GM12875 (cell line): ENCODE data around the gene RPS26.
A peak's percentile ranks its signal among the peaks of the same experiment; 100 is the strongest.

Source experiments
- H3K4me3 ChIP-seq: one replicate; pipeline ENCODE4 v1.5.1; 2011; ENCODE audit warnings: low read depth, low read length, control low read depth
- TF ChIP-seq, protein P1 (sequence below): IDR thresholded peaks from 2 replicates; pipeline ENCODE4 v1.5.1; 2011; ENCODE audit warnings: low read depth, mild to moderate bottlenecking, control low read depth, inconsistent platforms, low read length, moderate library complexity, borderline replicate concordance; ENCODE audit not compliant: insufficient read depth

The RPS26 gene

GRCh38 chr12:56029166-56029519 is 12.6 kb upstream of the RPS26 start:
- no peak overlapping the region for H3K4me3 ChIP-seq
- TF ChIP-seq, protein P1, sequence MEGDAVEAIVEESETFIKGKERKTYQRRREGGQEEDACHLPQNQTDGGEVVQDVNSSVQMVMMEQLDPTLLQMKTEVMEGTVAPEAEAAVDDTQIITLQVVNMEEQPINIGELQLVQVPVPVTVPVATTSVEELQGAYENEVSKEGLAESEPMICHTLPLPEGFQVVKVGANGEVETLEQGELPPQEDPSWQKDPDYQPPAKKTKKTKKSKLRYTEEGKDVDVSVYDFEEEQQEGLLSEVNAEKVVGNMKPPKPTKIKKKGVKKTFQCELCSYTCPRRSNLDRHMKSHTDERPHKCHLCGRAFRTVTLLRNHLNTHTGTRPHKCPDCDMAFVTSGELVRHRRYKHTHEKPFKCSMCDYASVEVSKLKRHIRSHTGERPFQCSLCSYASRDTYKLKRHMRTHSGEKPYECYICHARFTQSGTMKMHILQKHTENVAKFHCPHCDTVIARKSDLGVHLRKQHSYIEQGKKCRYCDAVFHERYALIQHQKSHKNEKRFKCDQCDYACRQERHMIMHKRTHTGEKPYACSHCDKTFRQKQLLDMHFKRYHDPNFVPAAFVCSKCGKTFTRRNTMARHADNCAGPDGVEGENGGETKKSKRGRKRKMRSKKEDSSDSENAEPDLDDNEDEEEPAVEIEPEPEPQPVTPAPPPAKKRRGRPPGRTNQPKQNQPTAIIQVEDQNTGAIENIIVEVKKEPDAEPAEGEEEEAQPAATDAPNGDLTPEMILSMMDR = no peak

GRCh38 chr12:56029666-56030293 is 11.9 kb upstream of the RPS26 start:
- H3K4me3 ChIP-seq = no peak overlapping the region
- TF ChIP-seq, protein P1 = peak; percentile 67; the same call in 1 of the 2 replicates

GRCh38 chr12:56031987-56032386 is 9.7 kb upstream of the RPS26 start:
- TF ChIP-seq, protein P1 = no peak
- H3K4me3 ChIP-seq = no peak overlapping the region

GRCh38 chr12:56034586-56035332 is 7.0 kb upstream of the RPS26 start:
- H3K4me3 ChIP-seq = no peak overlapping the region
- TF ChIP-seq, protein P1 = no peak

- TF ChIP-seq, protein P1 = no peak
These were observed 4.6 kb upstream of the RPS26 start for GRCh38 chr12:56037161-56037560.

GRCh38 chr12:56038022-56038655 is 3.6 kb upstream of the RPS26 start:
- TF ChIP-seq, protein P1 = no peak
- H3K4me3 ChIP-seq = no peak overlapping the region

More at GRCh38 chr12:56037161-56037560, 4.6 kb upstream of the RPS26 start:
- no peak overlapping the region for H3K4me3 ChIP-seq

DNA sequence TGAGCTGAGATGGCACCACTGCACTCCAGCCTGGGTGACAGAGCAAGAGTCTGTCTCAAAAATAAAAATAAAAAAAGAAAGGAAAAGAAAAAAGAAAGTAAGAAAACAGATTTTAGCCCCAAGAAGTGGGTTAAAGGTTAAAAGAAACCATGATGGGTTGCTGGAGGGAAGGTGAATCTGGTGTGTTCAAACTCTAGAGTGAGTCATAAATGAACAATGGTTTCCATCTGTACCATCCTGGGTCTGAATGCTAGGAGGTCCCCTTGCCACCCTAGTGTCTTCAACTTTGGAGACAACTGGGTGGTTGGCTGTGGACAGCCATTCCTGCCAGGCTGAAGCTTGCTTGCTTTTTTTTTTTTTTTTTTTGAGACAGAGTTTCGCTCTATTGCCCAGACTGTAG is 1.6 kb upstream of the RPS26 start:
- TF ChIP-seq, protein P1 = no peak

More for the DNA sequence above, 1.6 kb upstream of the RPS26 start:
- H3K4me3 ChIP-seq = no peak overlapping the region
